ENCODE measurements around the gene CDYL2.
"Not testable (repeated sequence)": the region's sequence is repeated elsewhere in the genome, so short reads cannot be mapped to it uniquely, and the experiment has no call there.

Gene CDYL2

DNA sequence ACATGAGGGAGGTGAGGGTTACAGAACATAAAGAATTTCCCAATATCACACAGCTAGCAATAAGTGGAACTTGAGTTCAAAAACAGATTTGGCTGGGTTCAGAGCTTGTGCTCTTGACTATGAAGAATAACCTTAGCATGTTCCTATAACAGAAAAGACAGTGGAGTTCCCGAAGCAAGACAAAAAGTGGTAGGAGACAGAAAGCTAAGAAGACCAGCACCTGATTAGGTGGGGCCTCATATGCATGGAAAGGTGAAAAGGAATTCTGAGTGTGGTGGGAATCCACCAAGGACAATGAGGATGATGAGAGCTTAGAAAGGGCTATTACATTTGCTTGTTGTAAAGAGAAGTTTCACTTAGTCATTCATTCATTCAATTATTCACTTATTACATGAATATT, 26.6 kb upstream of the CDYL2 start:
- no peak overlapping the region for H3K4me3 Mint-ChIP-seq
- no peak for ATAC-seq (replicated peaks; ENCODE audit: extremely low read depth, poor library complexity, severe bottlenecking)
- no peak for DNase-seq (ENCODE audit: low spot score in 2 of 2)
- H3K27ac Mint-ChIP-seq (ENCODE audit: low read depth): no peak overlapping the region
- no peaks in the 10 kb centered on the region for H3K4me1 Mint-ChIP-seq
- H3K36me3 Mint-ChIP-seq (ENCODE audit: insufficient read depth): no peaks in the 10 kb centered on the region
- H3K9me3 Mint-ChIP-seq: no peaks in the 10 kb centered on the region
- H3K27me3 Mint-ChIP-seq: peaks cover 72% of the 10 kb centered on the region

- DNase-seq (ENCODE audit: low spot score in 2 of 2): no peak
- ATAC-seq (replicated peaks; ENCODE audit: extremely low read depth, poor library complexity, severe bottlenecking): no peak
- no peaks in the 10 kb centered on the region for H3K36me3 Mint-ChIP-seq (ENCODE audit: insufficient read depth)
- H3K9me3 Mint-ChIP-seq: no peaks in the 10 kb centered on the region
- H3K4me1 Mint-ChIP-seq: no peaks in the 10 kb centered on the region
- no peak overlapping the region for H3K4me3 Mint-ChIP-seq
- H3K27me3 Mint-ChIP-seq: peaks cover 47% of the 10 kb centered on the region
- H3K27ac Mint-ChIP-seq (ENCODE audit: low read depth): no peak overlapping the region
Measured at GRCh38 chr16:80828495-80828894, 24.1 kb upstream of the CDYL2 start.

- Mint-ChIP-seq H3K36me3 (ENCODE audit: insufficient read depth) (no peaks in the 10 kb centered on the region), H3K27me3 (peaks cover 32% of the 10 kb centered on the region), H3K9me3 (no peaks in the 10 kb centered on the region), H3K4me1 (no peaks in the 10 kb centered on the region), H3K4me3 (no peak overlapping the region), H3K27ac (ENCODE audit: low read depth) (no peak overlapping the region)
- DNase-seq (ENCODE audit: low spot score in 2 of 2) (no peak), ATAC-seq (replicated peaks; ENCODE audit: extremely low read depth, poor library complexity, severe bottlenecking) (no peak)
Measured at GRCh38 chr16:80827007-80827406, 22.6 kb upstream of the CDYL2 start.

DNA sequence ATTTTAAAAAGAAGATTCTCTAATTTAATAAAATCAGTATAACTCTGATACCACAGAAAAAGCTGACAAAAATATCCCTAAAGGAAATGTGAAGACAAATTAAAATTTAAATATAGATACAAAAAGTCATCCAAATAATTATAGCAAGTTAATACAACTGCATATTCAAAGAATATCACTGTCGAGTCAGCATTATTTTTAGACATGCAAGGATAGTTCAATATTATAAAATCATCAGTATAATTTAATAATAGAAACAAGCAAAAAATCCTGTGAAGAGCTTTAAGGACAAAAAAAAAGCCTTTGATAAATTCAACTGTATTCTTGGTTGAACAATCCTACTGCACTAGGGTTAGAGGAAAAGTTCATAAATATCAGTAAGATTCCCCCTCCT, 21.0 kb upstream of the CDYL2 start:
- H3K27me3 Mint-ChIP-seq: peaks cover 20% of the 10 kb centered on the region
- no peak overlapping the region for H3K4me3 Mint-ChIP-seq
- H3K27ac Mint-ChIP-seq (ENCODE audit: low read depth): no peak overlapping the region
- DNase-seq (ENCODE audit: low spot score in 2 of 2) (no peak), ATAC-seq (replicated peaks; ENCODE audit: extremely low read depth, poor library complexity, severe bottlenecking) (no peak)
- H3K4me1 Mint-ChIP-seq: no peaks in the 10 kb centered on the region
- H3K36me3 Mint-ChIP-seq (ENCODE audit: insufficient read depth): no peaks in the 10 kb centered on the region
- no peaks in the 10 kb centered on the region for H3K9me3 Mint-ChIP-seq

DNA sequence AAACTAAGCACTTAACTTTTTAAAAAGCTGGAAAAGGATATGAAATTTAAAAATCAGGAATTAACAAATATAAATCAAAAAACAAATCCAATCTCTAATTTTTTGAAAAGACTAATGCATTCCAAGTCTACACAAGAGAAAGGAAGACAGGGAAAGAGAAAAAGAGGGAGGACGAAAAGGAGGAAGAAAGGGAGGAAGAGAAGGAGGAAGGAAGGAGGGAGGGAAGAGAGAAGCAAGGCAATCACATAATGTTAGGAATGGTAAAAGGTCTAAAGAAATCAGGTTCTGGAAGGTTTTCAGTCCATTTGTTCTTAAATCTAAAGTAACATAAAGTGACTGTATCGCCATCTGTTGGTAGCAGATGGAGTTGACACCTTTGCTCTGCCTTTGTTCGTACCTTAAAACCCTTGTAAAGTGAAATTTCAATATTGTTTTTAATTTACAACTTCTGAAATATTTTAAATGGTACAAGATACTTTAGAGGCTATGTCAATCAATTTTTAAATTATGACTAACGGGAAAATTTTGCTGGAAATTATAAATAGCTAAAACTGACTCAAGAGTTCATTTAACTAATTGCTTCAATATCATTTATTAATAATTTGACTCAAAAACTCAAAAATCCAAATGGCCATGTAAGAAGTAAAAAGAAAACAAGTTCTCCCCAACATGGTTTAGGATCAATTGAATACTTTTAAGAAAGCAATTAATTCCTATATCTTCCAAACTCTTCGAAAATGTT, 20.4 kb upstream of the CDYL2 start:
- Mint-ChIP-seq H3K27ac (ENCODE audit: low read depth) (no peak overlapping the region), H3K27me3 (peaks cover 15% of the 10 kb centered on the region), H3K4me3 (no peak overlapping the region), H3K36me3 (ENCODE audit: insufficient read depth) (no peaks in the 10 kb centered on the region), H3K9me3 (no peaks in the 10 kb centered on the region), H3K4me1 (no peaks in the 10 kb centered on the region)
- DNase-seq (ENCODE audit: low spot score in 2 of 2) (peak in 1 of 2 donors; percentile 15), ATAC-seq (replicated peaks; ENCODE audit: extremely low read depth, poor library complexity, severe bottlenecking) (no peak)

DNA sequence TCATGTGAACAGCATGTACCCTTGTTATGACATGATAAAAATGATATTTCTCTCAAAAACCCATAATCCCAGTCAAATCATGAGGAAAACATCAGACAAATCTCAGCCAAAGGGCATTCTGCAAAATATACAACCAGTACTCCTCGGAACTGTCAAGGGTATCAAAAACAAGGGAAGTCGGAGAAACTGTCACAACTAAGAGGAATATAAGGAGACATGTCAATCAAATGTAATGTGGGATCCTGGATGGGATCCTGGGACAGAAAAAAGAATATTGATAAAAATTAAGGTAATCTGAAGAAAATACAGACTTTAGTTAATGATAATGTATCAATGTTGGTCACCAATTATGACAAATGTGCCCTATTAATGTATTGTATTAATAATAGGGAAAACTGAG, 15.6 kb upstream of the CDYL2 start:
- no peak for DNase-seq (ENCODE audit: low spot score in 2 of 2)
- Mint-ChIP-seq H3K36me3 (ENCODE audit: insufficient read depth) (no peaks in the 10 kb centered on the region), H3K27me3 (peaks cover 9% of the 10 kb centered on the region), H3K27ac (ENCODE audit: low read depth) (no peak overlapping the region), H3K4me3 (no peak overlapping the region), H3K4me1 (no peaks in the 10 kb centered on the region), H3K9me3 (no peaks in the 10 kb centered on the region)
- ATAC-seq (replicated peaks; ENCODE audit: extremely low read depth, poor library complexity, severe bottlenecking): no peak

- Mint-ChIP-seq H3K4me1 (no peaks in the 10 kb centered on the region), H3K4me3 (no peak overlapping the region), H3K27me3 (peaks cover 9% of the 10 kb centered on the region), H3K36me3 (ENCODE audit: insufficient read depth) (no peaks in the 10 kb centered on the region), H3K27ac (ENCODE audit: low read depth) (no peak overlapping the region), H3K9me3 (no peaks in the 10 kb centered on the region)
- DNase-seq (ENCODE audit: low spot score in 2 of 2) (no peak), ATAC-seq (replicated peaks; ENCODE audit: extremely low read depth, poor library complexity, severe bottlenecking) (no peak)
Measured at GRCh38 chr16:80816356-80816755, 12.0 kb upstream of the CDYL2 start.

DNA sequence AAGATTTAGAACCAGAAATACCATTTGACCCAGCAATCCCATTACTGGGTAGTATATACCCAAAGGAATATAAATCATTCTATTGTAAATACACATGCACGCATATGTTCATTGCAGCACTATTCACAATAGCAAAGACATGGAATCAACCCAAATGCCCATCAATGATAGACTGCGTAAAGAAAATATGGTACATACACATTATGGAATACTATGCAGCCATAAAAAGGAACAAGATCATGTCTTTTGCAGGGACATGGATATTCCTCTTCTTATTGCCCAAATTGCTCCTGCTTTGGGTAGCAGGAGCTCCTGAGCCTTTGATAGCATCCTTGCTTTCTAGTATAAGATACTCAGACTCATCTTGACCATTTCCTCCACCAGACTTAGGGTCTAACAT, 10.9 kb upstream of the CDYL2 start:
- DNase-seq (ENCODE audit: low spot score in 2 of 2); ATAC-seq (replicated peaks; ENCODE audit: extremely low read depth, poor library complexity, severe bottlenecking); H3K4me1 Mint-ChIP-seq; H3K36me3 Mint-ChIP-seq (ENCODE audit: insufficient read depth); H3K27me3 Mint-ChIP-seq; H3K9me3 Mint-ChIP-seq; H3K4me3 Mint-ChIP-seq; H3K27ac Mint-ChIP-seq (ENCODE audit: low read depth): not testable (repeated sequence)

DNA sequence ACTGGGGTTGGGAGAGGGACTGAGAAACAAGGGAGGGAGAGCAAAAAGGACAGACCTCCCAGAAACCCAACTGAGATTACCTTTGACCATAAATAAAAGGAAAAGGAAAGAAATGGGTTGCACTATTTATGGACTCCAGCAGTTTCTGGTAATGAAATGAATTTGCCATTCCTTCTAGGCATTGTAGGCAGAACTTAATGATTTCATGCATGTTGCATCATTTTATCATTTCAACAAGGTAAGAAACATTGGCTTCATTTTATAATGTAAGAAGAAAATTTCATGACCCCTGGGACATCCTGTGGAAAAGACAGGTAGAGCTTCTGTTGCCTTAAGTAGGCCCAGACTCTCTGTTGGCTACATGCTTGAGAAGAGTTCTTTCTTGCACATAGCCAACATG, 8.2 kb upstream of the CDYL2 start:
- H3K4me1 Mint-ChIP-seq: no peaks in the 10 kb centered on the region
- H3K9me3 Mint-ChIP-seq: no peaks in the 10 kb centered on the region
- no peaks in the 10 kb centered on the region for H3K36me3 Mint-ChIP-seq (ENCODE audit: insufficient read depth)
- DNase-seq (ENCODE audit: low spot score in 2 of 2) (no peak), ATAC-seq (replicated peaks; ENCODE audit: extremely low read depth, poor library complexity, severe bottlenecking) (no peak)
- H3K27ac Mint-ChIP-seq (ENCODE audit: low read depth): no peak overlapping the region
- peaks cover 9% of the 10 kb centered on the region for H3K27me3 Mint-ChIP-seq
- H3K4me3 Mint-ChIP-seq: no peak overlapping the region

- DNase-seq (ENCODE audit: low spot score in 2 of 2): no peak
- Mint-ChIP-seq H3K4me1 (peaks cover 10% of the 10 kb centered on the region), H3K4me3 (no peak overlapping the region), H3K27ac (ENCODE audit: low read depth) (no peak overlapping the region), H3K27me3 (no peaks in the 10 kb centered on the region), H3K9me3 (no peaks in the 10 kb centered on the region), H3K36me3 (ENCODE audit: insufficient read depth) (no peaks in the 10 kb centered on the region)
- ATAC-seq (replicated peaks; ENCODE audit: extremely low read depth, poor library complexity, severe bottlenecking): no peak
Measured at GRCh38 chr16:80809366-80809765, 5.0 kb upstream of the CDYL2 start.

GRCh38 chr16:80807906-80808305, 3.5 kb upstream of the CDYL2 start:
- H3K4me3 Mint-ChIP-seq: no peak overlapping the region
- ATAC-seq (replicated peaks; ENCODE audit: extremely low read depth, poor library complexity, severe bottlenecking): no peak

GRCh38 chr16:80806927-80807340, 2.5 kb upstream of the CDYL2 start:
- H3K27ac Mint-ChIP-seq (ENCODE audit: low read depth): no peak overlapping the region
- H3K4me3 Mint-ChIP-seq: no peak overlapping the region
- H3K9me3 Mint-ChIP-seq: no peaks in the 10 kb centered on the region
- peaks cover 4% of the 10 kb centered on the region for H3K36me3 Mint-ChIP-seq (ENCODE audit: insufficient read depth)
- peak; percentile 31 for ATAC-seq (replicated peaks; ENCODE audit: extremely low read depth, poor library complexity, severe bottlenecking)
- H3K27me3 Mint-ChIP-seq: no peaks in the 10 kb centered on the region
- DNase-seq (ENCODE audit: low spot score in 2 of 2): no peak
- peaks cover 20% of the 10 kb centered on the region for H3K4me1 Mint-ChIP-seq

More at GRCh38 chr16:80807906-80808305, 3.5 kb upstream of the CDYL2 start:
- no peaks in the 10 kb centered on the region for H3K9me3 Mint-ChIP-seq
- peaks cover 4% of the 10 kb centered on the region for H3K36me3 Mint-ChIP-seq (ENCODE audit: insufficient read depth)
- no peak overlapping the region for H3K27ac Mint-ChIP-seq (ENCODE audit: low read depth)
- peaks cover 10% of the 10 kb centered on the region for H3K4me1 Mint-ChIP-seq
- H3K27me3 Mint-ChIP-seq: no peaks in the 10 kb centered on the region
- DNase-seq (ENCODE audit: low spot score in 2 of 2): no peak

- DNase-seq (ENCODE audit: low spot score in 2 of 2): no peak
- H3K9me3 Mint-ChIP-seq: no peaks in the 10 kb centered on the region
- H3K4me3 Mint-ChIP-seq: no peak overlapping the region
- no peaks in the 10 kb centered on the region for H3K27me3 Mint-ChIP-seq
- H3K4me1 Mint-ChIP-seq: peaks cover 21% of the 10 kb centered on the region
- no peak overlapping the region for H3K27ac Mint-ChIP-seq (ENCODE audit: low read depth)
- ATAC-seq (replicated peaks; ENCODE audit: extremely low read depth, poor library complexity, severe bottlenecking): no peak
- H3K36me3 Mint-ChIP-seq (ENCODE audit: insufficient read depth): peaks cover 4% of the 10 kb centered on the region
Measured at GRCh38 chr16:80806289-80806688, 1.9 kb upstream of the CDYL2 start.
